Parathyroid adenoma (tissue), 2 donors: ENCODE data around the gene GLIS1.

Source experiments
- H2AFZ ChIP-seq: fragments of 300-600 bp; sonication (generic); one replicate; pipeline ENCODE4 v1.7.0; 2017; ENCODE audit warnings: antibody characterized with exemption, mild to moderate bottlenecking
- H3K27ac ChIP-seq: fragments of 300-600 bp; sonication (generic); one replicate; pipeline ENCODE4 v1.7.0; 2017
- H3K27me3 ChIP-seq: fragments of 300-600 bp; sonication (generic); one replicate; pipeline ENCODE4 v1.7.0; 2017; ENCODE audit warnings: low read length; ENCODE audit not compliant: control insufficient read depth, insufficient read depth
- H3K36me3 ChIP-seq: fragments of 300-600 bp; sonication (generic); one replicate; pipeline ENCODE4 v1.7.0; 2017; ENCODE audit warnings: low read length; ENCODE audit not compliant: control insufficient read depth, insufficient read depth
- H3K4me1 ChIP-seq: fragments of 300-600 bp; sonication (generic); one replicate; pipeline ENCODE4 v1.7.0; 2017; ENCODE audit warnings: control low read depth
- H3K4me2 ChIP-seq: fragments of 300-600 bp; sonication (generic); one replicate; pipeline ENCODE4 v1.7.0; 2017; ENCODE audit warnings: low read length
- H3K4me3 ChIP-seq: fragments of 300-600 bp; sonication (generic); one replicate; pipeline ENCODE4 v1.7.0; 2017; ENCODE audit warnings: low read depth, low read length
- H3K79me2 ChIP-seq: fragments of 300-600 bp; sonication (generic); one replicate; pipeline ENCODE4 v1.7.0; 2017; ENCODE audit warnings: control low read depth
- H3K9ac ChIP-seq: fragments of 300-600 bp; sonication (generic); one replicate; pipeline ENCODE4 v1.7.0; 2017; ENCODE audit warnings: mild to moderate bottlenecking
- H3K9me3 ChIP-seq: fragments of 300-600 bp; sonication (generic); one replicate; pipeline ENCODE4 v1.7.0; 2017; ENCODE audit warnings: low read length; ENCODE audit not compliant: control insufficient read depth
- CTCF ChIP-seq: fragments of 300-600 bp; sonication (generic); IDR thresholded peaks from one replicate; pipeline ENCODE4 v1.7.0; 2017; ENCODE audit warnings: antibody characterized with exemption, mild to moderate bottlenecking
- donor health status: primary hyperparathyroidism.

GLIS1 gene

GRCh38 chr1:53726009-53726600, 12.9 kb downstream of the GLIS1 start:
- no peaks in the 10 kb centered on the region for H3K4me1 ChIP-seq
- H2AFZ ChIP-seq: no peak overlapping the region
- H3K27me3 ChIP-seq: no peaks in the 10 kb centered on the region
- H3K9me3 ChIP-seq: no peaks in the 10 kb centered on the region
- H3K36me3 ChIP-seq: no peaks in the 10 kb centered on the region
- TF ChIP-seq CTCF: no peak
- H3K4me2 ChIP-seq: no peak overlapping the region
- H3K79me2 ChIP-seq: no peaks in the 10 kb centered on the region
- no peak overlapping the region for H3K27ac ChIP-seq
- H3K4me3 ChIP-seq: no peak overlapping the region
- H3K9ac ChIP-seq: no peak overlapping the region

- no peak overlapping the region for H3K27ac ChIP-seq
- TF ChIP-seq CTCF: no peak
- no peak overlapping the region for H2AFZ ChIP-seq
- H3K27me3 ChIP-seq: no peaks in the 10 kb centered on the region
- no peaks in the 10 kb centered on the region for H3K4me1 ChIP-seq
- no peaks in the 10 kb centered on the region for H3K9me3 ChIP-seq
- no peak overlapping the region for H3K4me3 ChIP-seq
- no peak overlapping the region for H3K9ac ChIP-seq
- no peaks in the 10 kb centered on the region for H3K36me3 ChIP-seq
- H3K4me2 ChIP-seq: no peak overlapping the region
- no peaks in the 10 kb centered on the region for H3K79me2 ChIP-seq
Observed at GRCh38 chr1:53725238-53725689, 13.7 kb downstream of the GLIS1 start.

GRCh38 chr1:53722025-53722424, 16.9 kb downstream of the GLIS1 start:
- Histone ChIP-seq H3K36me3 (no peaks in the 10 kb centered on the region), H3K4me3 (no peak overlapping the region), H3K27ac (no peak overlapping the region), H3K4me1 (no peaks in the 10 kb centered on the region), H3K4me2 (no peak overlapping the region), H3K27me3 (no peaks in the 10 kb centered on the region), H2AFZ (no peak overlapping the region), H3K9me3 (no peaks in the 10 kb centered on the region), H3K79me2 (no peaks in the 10 kb centered on the region), H3K9ac (no peak overlapping the region)
- TF ChIP-seq CTCF: no peak

- H3K79me2 ChIP-seq: no peaks in the 10 kb centered on the region
- H3K36me3 ChIP-seq: no peaks in the 10 kb centered on the region
- no peak overlapping the region for H2AFZ ChIP-seq
- H3K4me2 ChIP-seq: no peak overlapping the region
- H3K4me3 ChIP-seq: no peak overlapping the region
- H3K27ac ChIP-seq: no peak overlapping the region
- no peak for TF ChIP-seq CTCF
- no peaks in the 10 kb centered on the region for H3K4me1 ChIP-seq
- no peaks in the 10 kb centered on the region for H3K27me3 ChIP-seq
- no peaks in the 10 kb centered on the region for H3K9me3 ChIP-seq
- H3K9ac ChIP-seq: no peak overlapping the region
Observed at GRCh38 chr1:53721088-53721487, 17.9 kb downstream of the GLIS1 start.

GRCh38 chr1:53719469-53719868, 19.5 kb downstream of the GLIS1 start:
- Histone ChIP-seq H3K4me3 (no peak overlapping the region), H3K27ac (no peak overlapping the region), H3K4me1 (no peaks in the 10 kb centered on the region), H3K27me3 (no peaks in the 10 kb centered on the region), H3K9ac (no peak overlapping the region), H2AFZ (no peak overlapping the region), H3K36me3 (no peaks in the 10 kb centered on the region), H3K79me2 (no peaks in the 10 kb centered on the region), H3K9me3 (no peaks in the 10 kb centered on the region), H3K4me2 (no peak overlapping the region)
- TF ChIP-seq CTCF: no peak
